ENCODE results near the gene C10orf90.

Gene C10orf90

DNA sequence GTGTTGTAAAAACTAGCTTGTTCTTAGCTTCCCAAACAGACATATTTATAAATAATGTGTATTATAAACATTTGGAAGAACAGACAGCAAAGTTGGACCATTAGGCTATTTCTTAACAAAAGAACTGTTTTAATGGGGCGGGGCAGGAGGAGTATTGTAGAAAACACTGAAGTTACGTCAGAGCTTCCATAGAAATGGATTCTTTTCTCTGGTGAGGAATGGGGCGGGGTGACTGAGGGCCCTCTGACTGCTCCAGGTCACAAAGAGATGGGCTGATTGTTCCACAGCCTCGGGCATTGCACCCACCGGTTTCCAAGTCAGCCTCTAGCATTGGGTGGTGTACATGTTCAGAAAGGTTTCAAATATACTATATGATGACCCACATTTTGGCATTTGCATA lies 245.5 kb downstream of the C10orf90 start:
- no peak for DNase-seq (ENCODE audit: low spot score)

DNA sequence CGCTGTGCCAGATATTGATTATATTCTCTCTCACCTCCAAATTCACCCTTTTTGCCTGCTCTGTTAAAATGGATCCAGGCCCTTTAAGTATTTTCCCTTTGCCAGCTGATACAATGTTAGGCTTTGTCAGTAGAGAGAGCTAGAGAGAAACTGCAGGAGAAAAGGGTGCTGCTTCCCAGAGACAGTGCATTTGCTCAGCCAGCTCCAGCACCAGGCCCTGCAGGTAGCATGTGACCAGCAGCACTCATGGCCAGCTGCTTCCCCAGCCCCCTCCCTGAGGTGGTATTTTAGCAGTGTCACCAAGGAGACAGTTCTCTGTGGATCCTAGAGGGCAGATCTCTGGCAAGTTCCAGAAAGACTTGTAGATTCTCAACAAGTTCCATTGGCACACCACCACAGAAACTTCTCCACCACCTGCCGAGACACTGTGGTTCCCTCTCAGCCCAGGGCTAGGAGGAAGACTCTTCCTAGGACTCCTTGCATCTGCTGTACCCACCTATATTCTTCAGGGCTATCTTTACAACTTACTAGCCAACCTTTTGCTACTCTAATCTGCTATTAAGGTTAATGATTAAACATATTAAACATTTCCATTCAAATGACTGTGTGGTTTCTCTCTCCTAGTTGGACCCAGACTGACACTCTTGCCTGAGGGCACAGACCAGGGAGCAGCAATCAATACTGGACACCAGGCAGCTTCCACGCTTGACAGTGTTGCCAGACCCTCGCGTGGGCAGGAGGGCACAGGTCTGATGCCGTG lies 246.6 kb downstream of the C10orf90 start:
- no peak for DNase-seq (ENCODE audit: low spot score)

DNA sequence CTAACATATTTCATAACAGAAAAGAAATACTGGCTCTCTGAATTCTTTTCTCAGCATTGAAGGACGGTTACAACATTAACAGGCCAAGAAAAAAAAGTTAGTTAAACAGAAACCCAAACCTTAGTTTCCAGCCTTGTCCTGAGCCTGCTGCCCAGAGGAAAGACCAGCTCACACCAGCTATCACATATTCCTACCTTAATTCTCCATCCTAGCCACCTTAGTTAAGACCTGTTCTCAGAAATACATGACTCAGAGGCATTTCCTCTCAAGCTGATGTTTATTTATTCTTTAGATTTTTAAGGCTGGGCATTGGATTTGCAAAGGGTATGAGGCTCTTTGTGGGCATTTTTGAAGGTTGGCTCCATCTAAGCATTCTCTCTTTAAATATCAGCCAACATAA lies 247.9 kb downstream of the C10orf90 start:
- no peak for DNase-seq (ENCODE audit: low spot score)

DNA sequence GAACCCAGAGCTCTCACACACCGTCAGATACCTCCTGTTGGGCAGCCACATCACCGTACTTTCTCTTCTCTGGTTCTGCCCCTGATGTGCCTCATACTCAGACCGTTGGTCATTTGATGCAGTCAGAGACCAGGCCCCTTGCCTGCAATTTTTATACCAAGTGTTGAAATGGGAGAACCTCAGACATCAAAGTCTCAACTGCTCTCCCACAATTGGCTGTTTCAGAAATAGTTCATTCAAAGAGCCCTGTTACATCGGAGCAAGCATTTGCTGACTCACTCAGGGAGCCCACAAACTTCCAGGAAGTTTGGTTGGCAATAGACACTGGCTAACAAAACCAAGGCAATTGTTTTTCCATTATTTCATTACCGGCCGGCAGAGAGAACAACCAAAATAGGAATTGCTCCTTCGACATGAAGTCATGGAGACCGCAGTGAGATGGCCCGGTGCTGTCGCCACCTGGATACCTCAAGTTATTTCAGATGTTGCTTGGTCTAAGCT lies 248.7 kb downstream of the C10orf90 start:
- no peak for DNase-seq (ENCODE audit: low spot score)

DNA sequence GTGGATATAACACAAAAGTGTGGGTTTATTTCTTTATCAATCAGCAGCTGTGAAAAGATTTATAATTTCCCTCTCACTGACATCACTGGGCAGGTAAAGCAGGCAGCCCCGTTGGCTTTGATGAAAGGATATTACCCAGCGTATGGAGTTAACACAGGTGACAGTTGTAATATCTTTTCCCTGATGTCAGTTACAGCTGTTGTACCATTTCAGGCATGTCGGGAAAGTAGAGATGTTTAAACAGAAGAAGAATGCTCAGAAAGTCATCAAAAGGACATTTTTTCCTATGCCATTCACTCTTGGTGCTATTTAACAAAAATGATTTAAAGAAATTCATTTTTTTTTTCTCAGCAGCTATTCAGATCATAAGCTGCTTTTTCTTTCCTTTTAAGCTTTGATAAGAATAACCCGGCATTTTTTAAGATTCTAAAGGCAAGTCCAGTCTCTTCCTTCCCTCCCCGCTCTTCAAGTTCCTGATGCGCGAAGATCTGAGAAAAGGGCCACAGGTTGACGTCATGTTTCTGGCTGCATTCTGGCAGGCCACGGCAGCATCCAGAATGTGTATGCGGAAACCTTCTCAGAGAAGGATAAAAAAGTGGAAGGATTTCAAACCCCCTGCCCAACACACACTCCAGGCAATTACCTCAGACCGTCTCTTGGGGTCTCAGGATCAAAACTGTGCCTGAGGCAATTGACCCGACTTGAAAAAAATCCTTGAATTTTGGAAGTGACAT lies 249.8 kb downstream of the C10orf90 start:
- DNase-seq (ENCODE audit: low spot score), result no peak

DNA sequence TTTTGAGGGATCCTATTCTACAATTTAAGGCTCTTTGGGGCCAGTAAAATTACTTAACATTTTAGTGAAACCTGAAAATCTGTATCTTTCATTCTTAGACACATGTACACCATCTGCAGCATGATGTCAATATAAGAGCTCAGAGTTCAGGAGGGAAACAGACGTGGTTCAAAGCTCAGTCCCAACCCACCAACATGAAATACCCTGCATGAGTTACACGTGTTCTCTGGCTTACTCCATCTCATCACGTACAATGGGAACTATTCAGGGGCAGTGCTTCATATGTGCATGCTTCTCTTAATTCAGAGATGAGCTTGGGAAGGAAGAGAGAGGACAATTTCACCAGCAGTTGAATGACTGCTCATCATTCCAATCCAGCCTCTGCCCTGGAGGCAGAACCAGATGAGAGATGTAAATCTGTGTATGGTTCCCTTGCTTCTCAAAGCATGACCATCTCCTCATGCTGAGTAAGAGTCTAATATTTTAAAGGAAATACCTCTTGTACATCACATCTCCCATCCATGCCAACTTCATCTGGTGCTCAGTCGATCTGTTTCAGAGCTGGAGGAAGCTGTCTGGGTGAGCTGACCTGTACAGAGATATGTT lies 253.2 kb downstream of the C10orf90 start:
- no peak for DNase-seq (ENCODE audit: low spot score)

DNA sequence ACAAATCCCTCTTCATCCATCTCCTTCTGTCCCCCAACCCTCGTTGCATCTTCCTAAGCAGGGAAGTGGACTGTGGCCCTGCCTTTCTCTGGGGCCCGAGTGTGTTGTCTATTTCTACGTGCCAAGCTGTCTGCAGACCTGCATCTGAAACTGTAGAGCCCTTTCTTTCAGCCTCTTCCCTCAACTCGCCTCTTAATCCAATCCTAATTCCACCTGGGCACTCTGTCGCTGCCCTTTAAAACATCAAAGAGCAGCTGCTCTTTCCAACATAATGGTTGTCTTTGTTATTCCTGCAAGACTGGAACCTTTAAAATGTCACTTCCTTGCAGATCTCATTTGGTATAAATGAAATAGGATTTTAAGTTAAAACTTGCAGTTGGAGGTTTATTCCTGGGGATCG lies 260.7 kb downstream of the C10orf90 start:
- DNase-seq (ENCODE audit: low spot score), result no peak

DNA sequence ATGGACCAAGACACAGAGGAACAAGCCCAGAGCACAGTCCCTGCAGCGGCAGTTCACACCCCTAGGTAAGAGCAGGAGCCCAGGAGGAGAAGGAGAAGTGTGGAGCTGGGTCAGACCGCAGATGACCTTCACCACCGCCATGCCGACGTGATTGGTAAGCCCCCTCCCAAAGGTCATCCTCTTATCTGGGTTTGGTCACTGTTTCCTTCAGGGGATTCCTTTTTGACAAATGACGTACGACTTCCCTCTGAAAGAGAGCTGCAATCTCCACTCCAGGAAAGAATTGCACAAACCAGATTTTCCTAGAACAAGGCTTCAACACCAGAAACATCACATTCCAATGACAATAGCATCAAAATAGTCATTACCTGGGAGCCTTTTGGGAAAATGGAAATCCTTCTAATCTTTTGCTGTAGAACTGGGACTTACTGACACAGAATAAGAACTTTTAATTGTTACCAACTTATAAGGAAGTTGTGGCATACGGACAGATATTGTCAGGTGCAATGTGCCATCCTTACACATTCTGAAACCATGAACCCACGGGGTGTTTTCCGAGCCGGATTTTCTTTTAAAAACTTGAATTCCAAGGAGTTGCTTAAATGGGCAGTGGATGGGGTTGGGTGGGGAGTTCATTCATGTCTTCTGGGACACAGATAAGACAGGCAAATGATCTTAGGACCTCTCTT lies 261.4 kb downstream of the C10orf90 start:
- no peak for DNase-seq (ENCODE audit: low spot score)

DNA sequence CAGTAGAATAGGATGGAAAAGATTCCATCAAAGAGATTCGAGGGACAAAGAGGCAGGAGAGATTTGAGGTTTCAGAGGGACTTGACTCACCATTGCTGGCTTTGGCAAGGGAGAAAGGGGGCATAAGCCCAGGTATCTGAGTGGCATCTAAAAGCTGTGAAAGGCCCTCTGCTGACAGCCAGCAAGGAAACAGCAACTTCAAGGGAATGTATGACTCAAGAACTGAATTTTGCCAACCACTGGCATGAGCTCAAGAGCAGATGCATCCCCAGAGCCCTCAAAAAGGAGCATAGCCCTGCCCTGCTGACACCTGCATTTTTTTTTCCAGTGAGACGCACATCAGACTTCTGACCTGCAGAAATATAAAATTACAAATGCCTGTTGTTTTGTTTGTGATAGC lies 262.7 kb downstream of the C10orf90 start:
- no peak for DNase-seq (ENCODE audit: low spot score)

DNA sequence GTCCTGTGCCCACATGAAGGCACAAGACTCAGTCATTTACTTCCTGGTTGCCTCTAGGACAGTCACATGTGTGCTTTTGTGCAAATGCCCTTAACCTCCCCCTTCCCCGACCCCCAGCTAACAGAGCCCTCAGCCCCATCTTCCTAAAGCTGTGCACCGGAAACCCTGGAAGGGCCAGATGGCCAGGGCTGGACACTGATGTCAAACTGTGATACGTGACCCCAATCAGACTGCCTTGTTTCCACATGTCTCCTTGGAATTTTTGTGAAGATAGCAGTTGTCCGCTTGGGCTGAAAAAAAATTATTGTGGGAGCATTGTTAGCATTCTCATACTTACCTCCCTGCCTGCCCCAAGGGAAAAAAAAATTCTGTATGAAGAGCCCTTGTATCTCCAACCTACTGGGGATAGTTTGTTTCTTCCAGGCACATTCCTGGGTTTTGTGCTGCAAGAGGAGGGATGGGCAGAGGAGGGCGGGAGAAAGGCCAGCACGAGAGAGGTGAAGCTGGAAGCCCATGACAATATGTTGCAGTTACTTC lies 265.2 kb downstream of the C10orf90 start:
- no peak for DNase-seq (ENCODE audit: low spot score)

DNA sequence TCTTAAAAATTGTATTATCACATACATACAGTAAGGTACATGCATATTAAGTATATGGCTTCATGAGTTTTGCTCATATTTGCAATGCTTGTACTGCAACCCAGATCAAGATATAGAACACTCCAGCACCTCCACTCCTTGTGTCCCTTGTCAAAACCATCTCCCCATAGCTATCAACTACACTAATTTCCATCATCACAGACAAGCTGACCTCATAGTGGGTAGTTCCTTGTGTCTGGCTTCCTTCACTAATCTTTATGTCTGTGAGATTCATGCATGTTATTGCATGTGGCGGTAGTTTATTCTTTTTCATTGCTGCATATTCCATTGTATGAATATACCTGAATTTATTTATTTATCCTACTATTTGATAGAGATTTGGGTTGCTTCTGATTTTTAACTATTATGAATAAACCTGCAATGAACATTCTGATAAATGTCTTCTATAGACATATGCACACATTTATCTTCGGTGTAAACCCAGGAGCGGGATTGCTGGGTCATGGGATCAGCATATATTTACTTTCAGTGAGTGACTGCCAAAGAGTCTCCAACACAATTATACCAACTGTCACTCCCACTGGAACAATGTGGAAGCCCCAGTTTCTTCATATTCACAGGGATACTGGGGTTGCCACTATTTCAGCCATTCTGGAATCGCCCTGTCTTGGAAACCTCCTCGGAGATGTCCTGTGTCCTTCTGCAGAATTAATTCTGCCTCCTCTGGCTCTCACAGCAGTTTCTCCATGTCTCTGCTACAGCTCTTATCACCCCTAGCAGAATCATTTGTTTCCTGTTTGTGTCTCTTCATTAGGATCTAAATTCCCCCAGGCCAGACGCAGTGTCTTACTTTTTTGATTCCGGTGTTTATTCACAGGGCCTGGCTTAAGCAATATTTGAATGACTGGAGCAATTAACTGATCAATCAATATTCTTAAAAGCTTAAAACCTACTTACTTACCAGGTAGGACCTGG lies 267.5 kb downstream of the C10orf90 start:
- no peak for DNase-seq (ENCODE audit: low spot score)

DNA sequence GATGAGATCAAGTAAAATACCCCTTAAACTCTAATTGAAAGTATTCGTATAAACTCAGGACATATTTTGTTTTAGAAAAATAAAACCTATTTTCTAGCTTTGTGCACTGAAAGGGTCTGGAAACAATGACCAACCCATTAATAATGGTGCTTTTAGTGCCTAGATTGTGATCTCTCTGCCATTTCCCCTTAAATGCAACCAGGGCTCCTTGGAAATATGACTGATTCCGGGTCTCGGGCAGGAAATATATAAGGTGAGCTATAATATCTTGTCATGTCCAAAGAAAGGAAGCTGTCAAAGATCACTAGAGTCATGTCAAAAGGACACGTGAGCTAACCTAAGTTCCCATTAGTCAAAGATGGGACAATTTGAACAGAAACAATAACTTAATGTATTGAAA lies 269.9 kb downstream of the C10orf90 start:
- no peak for DNase-seq (ENCODE audit: low spot score)

DNA sequence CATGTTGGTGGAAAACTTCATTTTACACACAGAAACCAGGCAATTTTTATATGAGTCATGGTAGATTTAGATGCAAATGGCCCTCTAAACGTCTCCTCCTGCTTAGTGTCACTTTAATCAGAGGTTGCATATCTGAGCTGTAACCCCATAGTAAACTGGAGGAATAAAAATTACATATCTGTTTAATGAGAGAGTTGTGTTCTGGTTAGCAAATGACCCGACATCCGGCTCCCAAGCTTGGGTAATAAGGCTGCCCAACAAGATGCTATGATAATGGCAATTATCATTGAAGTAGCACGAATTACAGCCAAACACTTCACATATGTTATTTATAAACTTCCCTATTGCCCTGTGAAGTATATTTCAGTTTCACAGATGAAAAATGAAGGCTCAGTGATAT lies 271.6 kb downstream of the C10orf90 start:
- no peak for DNase-seq (ENCODE audit: low spot score)

DNA sequence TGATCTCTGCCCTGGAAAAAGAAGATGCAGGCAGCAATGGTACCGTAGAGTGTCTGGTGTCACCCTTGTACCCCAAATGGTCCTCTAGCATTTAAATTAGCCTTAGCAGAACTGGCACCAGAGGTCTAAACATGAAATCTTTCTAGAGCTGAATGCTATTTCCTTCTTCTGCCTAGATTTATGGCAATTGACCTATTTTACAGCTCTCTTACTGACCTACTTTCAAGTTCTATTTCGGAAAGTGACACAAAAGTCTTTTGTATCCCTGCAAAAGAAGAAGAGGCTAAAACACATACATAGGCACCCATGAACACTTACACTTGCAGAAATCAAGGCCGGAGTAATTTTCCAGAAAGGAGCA lies 272.1 kb downstream of the C10orf90 start:
- no peak for DNase-seq (ENCODE audit: low spot score)

DNA sequence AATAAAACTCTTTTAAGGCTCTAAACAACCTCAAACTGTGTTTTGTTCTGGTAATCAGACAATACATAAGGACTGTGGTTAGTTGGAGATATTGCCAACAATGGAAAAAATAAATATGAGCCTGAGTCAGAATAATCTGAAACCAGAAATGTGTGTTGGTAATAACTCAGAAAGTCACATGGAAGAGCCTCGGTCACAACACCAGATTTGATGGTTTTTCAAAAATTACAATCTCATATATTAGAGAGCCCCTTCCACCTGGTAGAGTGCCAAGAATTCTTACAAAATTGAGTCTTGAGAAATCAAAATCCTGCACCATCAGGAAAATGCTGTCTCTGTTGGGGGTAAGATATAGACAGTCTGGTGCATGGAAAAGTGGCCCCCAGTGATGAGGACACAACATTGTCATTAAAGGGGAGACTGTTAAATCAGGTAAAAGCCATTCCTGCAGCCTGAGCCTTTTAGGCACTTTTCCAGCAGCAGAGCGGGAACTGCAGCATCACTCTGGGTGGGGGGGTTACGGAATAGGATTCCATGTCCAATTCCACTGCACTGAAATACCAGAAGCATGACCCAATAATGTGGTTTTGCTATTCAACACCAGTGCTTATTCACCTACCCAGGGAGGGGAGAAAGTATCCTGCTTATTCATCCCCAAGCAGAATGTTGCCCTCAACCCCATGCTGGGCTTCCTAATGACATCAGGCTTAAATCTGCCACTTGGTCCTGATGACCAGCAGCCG lies 272.7 kb downstream of the C10orf90 start:
- DNase-seq (ENCODE audit: low spot score), result no peak

DNA sequence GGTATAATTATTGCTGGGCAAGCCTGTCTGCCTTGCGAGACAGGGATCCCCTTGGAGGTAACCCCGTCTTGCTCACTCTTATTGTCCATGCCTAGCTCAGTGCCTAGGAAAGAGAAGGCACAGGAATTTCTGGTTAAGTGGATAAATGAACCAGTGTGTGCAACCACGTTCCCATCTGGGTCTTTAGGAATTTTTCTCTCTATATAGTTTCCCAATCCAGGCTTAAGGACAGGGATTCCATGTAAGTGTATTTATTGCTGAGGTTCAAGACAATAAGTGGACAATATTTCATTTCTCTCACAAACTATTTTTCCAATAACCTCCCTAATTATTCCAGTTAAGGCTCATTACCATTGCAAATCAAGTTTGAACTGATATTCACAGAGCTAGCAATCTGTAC lies 273.3 kb downstream of the C10orf90 start:
- DNase-seq (ENCODE audit: low spot score), result no peak

DNA sequence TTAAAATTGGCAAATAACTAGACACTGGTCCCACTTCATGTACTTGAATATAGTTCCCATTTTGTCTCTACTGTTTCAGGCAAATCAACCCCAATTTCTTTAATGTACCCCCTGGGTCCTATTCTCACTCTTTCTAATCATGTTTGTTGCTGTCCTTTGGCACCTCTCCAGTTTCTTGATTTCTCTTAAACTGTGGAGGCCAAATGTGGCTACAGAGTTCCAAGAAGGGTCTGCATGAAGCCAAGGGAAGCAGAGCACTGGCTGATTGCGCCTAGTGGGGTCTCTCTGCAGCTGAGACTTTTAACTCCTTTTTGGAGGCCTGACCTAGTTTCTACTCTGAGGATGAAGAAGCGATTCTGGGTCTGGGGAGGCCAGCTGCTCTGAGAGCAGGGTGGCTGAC lies 275.5 kb downstream of the C10orf90 start:
- no peak for DNase-seq (ENCODE audit: low spot score)

DNA sequence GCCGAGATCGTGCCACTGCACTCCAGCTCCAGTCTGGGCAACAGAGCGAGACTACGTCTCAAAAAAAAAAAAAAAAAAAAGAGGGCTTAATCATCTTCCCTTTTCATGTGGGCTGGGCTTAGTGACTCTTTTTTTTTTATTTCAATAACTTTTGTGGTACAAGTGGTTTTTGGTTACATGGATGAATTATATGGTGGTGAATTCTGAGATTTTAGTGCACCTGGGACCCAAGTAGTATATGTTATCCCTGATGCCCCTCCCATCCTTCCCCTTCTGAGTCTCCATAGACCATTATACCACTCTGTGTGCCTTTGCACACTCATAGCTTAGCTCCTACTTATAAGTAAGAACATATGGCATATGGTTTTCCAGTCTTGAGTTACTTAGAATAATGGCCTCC lies 277.4 kb downstream of the C10orf90 start:
- no peak for DNase-seq (ENCODE audit: low spot score)

DNA sequence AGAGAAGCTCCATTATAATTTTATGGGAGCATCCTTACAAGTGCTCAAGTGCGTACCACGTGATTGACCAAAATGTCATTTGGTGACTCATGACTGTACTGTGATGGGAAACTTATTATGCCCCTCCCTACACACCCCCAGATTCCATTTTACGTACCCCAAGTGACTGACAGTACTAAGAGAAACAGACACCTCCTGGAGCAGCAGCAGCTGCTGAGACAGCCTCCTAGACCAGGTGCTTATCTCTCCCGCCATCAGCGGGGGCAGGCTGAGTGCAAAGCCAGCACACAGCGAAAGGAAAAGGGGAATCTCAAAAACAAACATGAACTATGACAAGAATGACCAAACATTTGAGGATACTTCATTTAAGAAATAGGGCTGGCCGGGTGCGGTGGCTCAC lies 278.0 kb downstream of the C10orf90 start:
- no peak for DNase-seq (ENCODE audit: low spot score)

DNA sequence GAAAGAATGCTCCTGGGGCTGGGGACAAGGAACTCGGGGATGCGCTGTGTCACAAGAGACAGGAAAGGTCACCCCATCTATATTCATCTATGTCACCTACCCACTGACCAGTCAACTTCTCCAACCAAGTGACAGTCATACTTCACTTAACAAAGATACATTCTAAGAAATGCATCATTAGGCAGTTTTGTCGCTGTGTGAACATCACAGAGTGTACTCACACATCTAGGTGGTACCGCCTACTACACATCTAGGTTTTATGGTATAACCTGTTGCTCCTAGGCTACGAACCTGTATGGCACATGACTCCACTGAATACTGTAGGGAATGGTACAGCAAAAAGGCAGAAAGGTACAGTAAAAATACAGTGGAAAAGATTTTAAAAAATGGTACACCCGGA lies 278.4 kb downstream of the C10orf90 start:
- no peak for DNase-seq (ENCODE audit: low spot score)
